Hepatocyte (in vitro differentiated cells): Measurements from ENCODE around the gene CREB1. TPM values are rescaled to one million over a fixed set of nuclear protein-coding genes. Genes with fewer than 3 reads are reported as not detected.

Source experiments
- DNase-seq: peaks from one replicate; pipeline ENCODE4 v3.0.0-alpha.2; 2016; ENCODE audit warnings: low spot score
- H2AFZ ChIP-seq: fragments of 200-600 bp; sonication (generic); 2 replicates; pipeline ENCODE4 v1.6.0; 2016; ENCODE audit warnings: antibody characterized with exemption, mild to moderate bottlenecking
- H3K27ac ChIP-seq: fragments of 200-600 bp; sonication (generic); 2 replicates; pipeline ENCODE4 v1.5.1; 2016; ENCODE audit warnings: mild to moderate bottlenecking
- H3K27me3 ChIP-seq: fragments of 200-600 bp; sonication (generic); 2 replicates; pipeline ENCODE4 v1.6.1; 2016
- H3K36me3 ChIP-seq: fragments of 200-600 bp; sonication (generic); replicated peaks from 2 replicates; pipeline ENCODE4 v1.5.1; 2016; ENCODE audit warnings: low read depth; ENCODE audit not compliant: insufficient read depth
- H3K4me1 ChIP-seq: fragments of 200-600 bp; sonication (generic); 2 replicates; pipeline ENCODE4 v1.5.1; 2016; ENCODE audit warnings: mild to moderate bottlenecking, moderate library complexity; ENCODE audit not compliant: insufficient read depth
- H3K4me2 ChIP-seq: fragments of 200-600 bp; sonication (generic); 2 replicates; pipeline ENCODE4 v1.6.0; 2016
- H3K4me3 ChIP-seq: fragments of 200-600 bp; sonication (generic); 2 replicates; pipeline ENCODE4 v1.5.1; 2016; ENCODE audit warnings: mild to moderate bottlenecking
- H3K79me2 ChIP-seq: fragments of 200-600 bp; sonication (generic); 2 replicates; pipeline ENCODE4 v1.6.0; 2017; ENCODE audit warnings: mild to moderate bottlenecking
- H3K9me2 ChIP-seq: fragments of 200-600 bp; sonication (generic); replicated peaks from 2 replicates; pipeline ENCODE4 v1.6.0; 2017; ENCODE audit warnings: mild to moderate bottlenecking; ENCODE audit not compliant: insufficient read depth
- H3K9me3 ChIP-seq: fragments of 200-600 bp; sonication (generic); 2 replicates; pipeline ENCODE4 v1.5.1; 2016; ENCODE audit warnings: low read depth, mild to moderate bottlenecking
- H4K20me1 ChIP-seq: fragments of 200-600 bp; sonication (generic); 2 replicates; pipeline ENCODE4 v1.6.0; 2016; ENCODE audit warnings: mild to moderate bottlenecking; ENCODE audit not compliant: insufficient read depth, poor library complexity, severe bottlenecking
- EZH2 ChIP-seq: fragments of 200-600 bp; sonication (generic); IDR thresholded peaks from 2 replicates; pipeline ENCODE4 v1.6.1; 2016; ENCODE audit warnings: antibody characterized with exemption, mild to moderate bottlenecking, borderline replicate concordance
- EZH2phosphoT487 ChIP-seq: fragments of 200-600 bp; sonication (generic); IDR thresholded peaks from one replicate; pipeline ENCODE4 v1.6.1; 2018; ENCODE audit warnings: antibody characterized with exemption, mild to moderate bottlenecking, low read depth, moderate library complexity; ENCODE audit not compliant: unreplicated experiment, severe bottlenecking
- WGBS: methylation state at CpG from one replicate; pipeline ENCODE4 v1.1.6; 2016; ENCODE audit warnings: low lambda C conversion rate; ENCODE audit errors: missing lambda C conversion rate; 5-methylcytosine and 5-hydroxymethylcytosine counted together
- polyA plus RNA-seq: library from polyadenylated mRNA; unstranded; fragments of >200 nt; fragmentation: Nextera tagmentation; extraction: Ambion mirVana; gene quantifications from 2 replicates; pipeline ENCODE4 v1.2.1, GENCODE V29; 2016
- total RNA-seq: library from RNA; depleted of rRNA; stranded (reverse); fragments of >200 nt; gene quantifications from 2 replicates; pipeline ENCODE4 v1.2.3, GENCODE V29; 2014
- TF ChIP-seq, protein P1 (sequence below): fragments of 200-600 bp; sonication (generic); IDR thresholded peaks from 2 replicates; pipeline ENCODE4 v1.5.1; 2016; ENCODE audit warnings: antibody characterized with exemption, mild to moderate bottlenecking; ENCODE audit not compliant: poor library complexity

Gene CREB1
- total and polyA plus RNA-seq, 2 experiments from 2014 or later, result 22.6 to 40.8 TPM

GRCh38 chr2:207617011-207617671 is 87.4 kb downstream of the CREB1 start:
- H3K4me2 ChIP-seq, result peak overlapping the region; percentile 39
- DNase-seq, result peak; percentile 21
- no peaks in the 10 kb centered on the region for H3K9me3 ChIP-seq
- WGBS, result 48% methylated on average over 6 of the region's 6 CpGs
- TF ChIP-seq, protein P1, sequence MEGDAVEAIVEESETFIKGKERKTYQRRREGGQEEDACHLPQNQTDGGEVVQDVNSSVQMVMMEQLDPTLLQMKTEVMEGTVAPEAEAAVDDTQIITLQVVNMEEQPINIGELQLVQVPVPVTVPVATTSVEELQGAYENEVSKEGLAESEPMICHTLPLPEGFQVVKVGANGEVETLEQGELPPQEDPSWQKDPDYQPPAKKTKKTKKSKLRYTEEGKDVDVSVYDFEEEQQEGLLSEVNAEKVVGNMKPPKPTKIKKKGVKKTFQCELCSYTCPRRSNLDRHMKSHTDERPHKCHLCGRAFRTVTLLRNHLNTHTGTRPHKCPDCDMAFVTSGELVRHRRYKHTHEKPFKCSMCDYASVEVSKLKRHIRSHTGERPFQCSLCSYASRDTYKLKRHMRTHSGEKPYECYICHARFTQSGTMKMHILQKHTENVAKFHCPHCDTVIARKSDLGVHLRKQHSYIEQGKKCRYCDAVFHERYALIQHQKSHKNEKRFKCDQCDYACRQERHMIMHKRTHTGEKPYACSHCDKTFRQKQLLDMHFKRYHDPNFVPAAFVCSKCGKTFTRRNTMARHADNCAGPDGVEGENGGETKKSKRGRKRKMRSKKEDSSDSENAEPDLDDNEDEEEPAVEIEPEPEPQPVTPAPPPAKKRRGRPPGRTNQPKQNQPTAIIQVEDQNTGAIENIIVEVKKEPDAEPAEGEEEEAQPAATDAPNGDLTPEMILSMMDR, result no peak
- no peak for TF ChIP-seq EZH2
- TF ChIP-seq EZH2phosphoT487, result no peak
- no peaks in the 10 kb centered on the region for H3K79me2 ChIP-seq
- no peaks in the 10 kb centered on the region for H3K36me3 ChIP-seq
- peak overlapping the region; percentile 83 for H3K27ac ChIP-seq
- H2AFZ ChIP-seq, result no peak overlapping the region
- no peak overlapping the region for H3K4me3 ChIP-seq
- no peaks in the 10 kb centered on the region for H3K9me2 ChIP-seq
- no peaks in the 10 kb centered on the region for H3K27me3 ChIP-seq
- H3K4me1 ChIP-seq, result peaks cover 13% of the 10 kb centered on the region
- no peaks in the 10 kb centered on the region for H4K20me1 ChIP-seq

DNA sequence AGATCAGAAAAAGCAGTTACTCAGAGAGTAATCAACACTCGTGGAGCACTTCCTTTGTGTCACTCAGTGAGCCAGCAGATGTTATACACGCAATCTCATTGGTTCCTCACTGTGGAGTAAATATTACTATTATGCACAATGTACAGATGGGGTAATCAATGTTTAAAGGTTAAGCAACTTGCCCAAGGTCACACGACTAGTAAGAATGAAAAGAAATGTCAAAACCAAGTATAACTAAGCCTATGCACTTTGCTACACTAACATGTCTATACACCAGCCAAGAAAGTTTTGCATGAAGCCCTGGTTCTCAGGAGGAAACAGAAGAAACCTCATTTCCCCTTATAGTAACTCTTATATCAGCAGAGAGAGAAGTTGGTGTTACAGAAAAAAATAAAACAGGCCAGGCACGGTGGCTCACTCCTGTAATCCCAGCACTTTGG is 90.0 kb downstream of the CREB1 start:
- H3K36me3 ChIP-seq, result no peaks in the 10 kb centered on the region
- H3K4me2 ChIP-seq, result no peak overlapping the region
- no peaks in the 10 kb centered on the region for H4K20me1 ChIP-seq
- peaks cover 20% of the 10 kb centered on the region for H3K4me1 ChIP-seq
- TF ChIP-seq, protein P1, result no peak
- no peak for TF ChIP-seq EZH2phosphoT487
- no peak for TF ChIP-seq EZH2
- H3K79me2 ChIP-seq, result peaks cover 13% of the 10 kb centered on the region
- no peaks in the 10 kb centered on the region for H3K9me2 ChIP-seq
- no peaks in the 10 kb centered on the region for H3K27me3 ChIP-seq
- no peak overlapping the region for H3K27ac ChIP-seq
- no peak for DNase-seq
- H2AFZ ChIP-seq, result no peak overlapping the region
- no peak overlapping the region for H3K4me3 ChIP-seq
- WGBS, result 83% methylated on average over 4 of the region's 4 CpGs
- H3K9me3 ChIP-seq, result no peaks in the 10 kb centered on the region

- H3K27me3 ChIP-seq, result no peaks in the 10 kb centered on the region
- no peak overlapping the region for H3K4me2 ChIP-seq
- H3K4me1 ChIP-seq, result peaks cover 18% of the 10 kb centered on the region
- H4K20me1 ChIP-seq, result no peaks in the 10 kb centered on the region
- no peaks in the 10 kb centered on the region for H3K9me2 ChIP-seq
- H3K36me3 ChIP-seq, result no peaks in the 10 kb centered on the region
- 96% methylated on average over 10 of the region's 10 CpGs for WGBS
- H3K27ac ChIP-seq, result no peak overlapping the region
- no peak overlapping the region for H3K4me3 ChIP-seq
- H2AFZ ChIP-seq, result no peak overlapping the region
- TF ChIP-seq, protein P1, result no peak
- TF ChIP-seq EZH2, result no peak
- TF ChIP-seq EZH2phosphoT487, result no peak
- peaks cover 13% of the 10 kb centered on the region for H3K79me2 ChIP-seq
- no peaks in the 10 kb centered on the region for H3K9me3 ChIP-seq
- DNase-seq, result no peak
These were observed 91.8 kb downstream of the CREB1 start for GRCh38 chr2:207621501-207622039.
